Hematopoietic multipotent progenitor cell treated with erythropoietin and hydrocortisone succinate and interleukin-3 and kit ligand, for 17 days (in vitro differentiated cells): ENCODE results near the gene SURF1.
"Not testable (repeated sequence)": the region's sequence is repeated elsewhere in the genome, so short reads cannot be mapped to it uniquely, and the experiment has no call there.

Experiments used
- DNase-seq: peaks from one replicate; pipeline ENCODE4 v3.0.0-alpha.2; 2015; ENCODE audit warnings: low spot score

SURF1 gene

GRCh38 chr9:133321411-133321935 lies 34.8 kb downstream of the SURF1 start:
- DNase-seq = no peak

- no peak for DNase-seq
These were observed 35.8 kb downstream of the SURF1 start for GRCh38 chr9:133320421-133320881.

GRCh38 chr9:133317551-133317950 lies 38.7 kb downstream of the SURF1 start:
- DNase-seq = not testable (repeated sequence)

GRCh38 chr9:133315997-133316396 lies 40.3 kb downstream of the SURF1 start:
- no peak for DNase-seq

GRCh38 chr9:133309608-133310007 lies 46.7 kb downstream of the SURF1 start:
- no peak for DNase-seq

GRCh38 chr9:133307301-133307700 lies 49.0 kb downstream of the SURF1 start:
- no peak for DNase-seq

GRCh38 chr9:133306242-133307204 lies 49.8 kb downstream of the SURF1 start:
- no peak for DNase-seq

- DNase-seq = no peak
These were observed 50.6 kb downstream of the SURF1 start for GRCh38 chr9:133305731-133306130.

GRCh38 chr9:133304477-133305377 lies 51.6 kb downstream of the SURF1 start:
- no peak for DNase-seq

- DNase-seq = no peak
These were observed 52.2 kb downstream of the SURF1 start for GRCh38 chr9:133304158-133304470.

GRCh38 chr9:133303266-133304157 lies 52.8 kb downstream of the SURF1 start:
- DNase-seq = no peak
